Esophagus squamous epithelium (tissue), 5 donors: ENCODE results near the gene DNM1L. TPM values are rescaled to one million over a fixed set of nuclear protein-coding genes. Genes with fewer than 3 reads are reported as not detected.

ENCODE experiments used
- DNase-seq: peaks from one replicate; lab custom pipeline; 2025; lab: John Stamatoyannopoulos, UW
- H3K27ac ChIP-seq, 4 donors: fragments of 200-600 bp; sonication (generic); one replicate each; pipeline ENCODE4 v1.5.1; 2016 to 2019; ENCODE audit warnings: mild to moderate bottlenecking in 1 of 4
- H3K27me3 ChIP-seq, 4 donors: fragments of 200-600 bp; sonication (generic); 1 replicate in 3 of 4; 2 replicates in 1 of 4; pipeline versions ENCODE4 v1.5.1 to v1.6.0; 2017 to 2021; ENCODE audit warnings: antibody characterized with exemption in 1 of 4
- H3K36me3 ChIP-seq, 3 donors: fragments of 200-600 bp; sonication (generic); one replicate each; pipeline ENCODE4 v1.5.1; 2016 to 2019
- H3K4me1 ChIP-seq, 3 donors: fragments of 200-600 bp; sonication (generic); one replicate each; pipeline ENCODE4 v1.5.1; 2017 to 2019
- H3K4me3 ChIP-seq, 4 donors: fragments of 200-600 bp; sonication (generic); 1 replicate in 3 of 4; 2 replicates in 1 of 4; pipeline ENCODE4 v1.5.1; 2016 to 2019; ENCODE audit warnings: mild to moderate bottlenecking in 2 of 4, moderate library complexity in 1 of 4
- H3K9me3 ChIP-seq, 3 donors: fragments of 200-600 bp; sonication (generic); one replicate each; pipeline ENCODE4 v1.5.1; 2016 to 2019
- POLR2A ChIP-seq, 4 donors: fragments of 450-650 bp; IDR thresholded peaks; one replicate each; pipeline ENCODE4 v1.6.1; 2017; ENCODE audit warnings: antibody characterized with exemption in 4 of 4, mild to moderate bottlenecking in 4 of 4, moderate library complexity in 3 of 4
- WGBS, 2 donors: methylation state at CpG; one replicate each; pipeline ENCODE4 v1.1.5; 2018; 5-methylcytosine and 5-hydroxymethylcytosine counted together
- intact Hi-C: fragments of 100-400 bp; cut with DNase I; formaldehyde crosslinking; loops from one replicate; pipeline ENCODE4 v1.15.0; 2022
- total RNA-seq, 4 donors: library from RNA; depleted of rRNA; stranded (reverse); fragments of >200 nt; gene quantifications; one replicate each; pipeline ENCODE4 v1.1.0, GENCODE V29; 2016
- TF ChIP-seq, protein P1 (sequence below), 6 experiments: fragments of 450-650 bp in 4 of 6; fragments of 200-600 bp in 2 of 6; sonication (generic) in 2 of 6; IDR thresholded peaks; one replicate each; pipeline ENCODE4 v1.5.1; 2016 to 2019; ENCODE audit warnings: antibody characterized with exemption in 6 of 6, mild to moderate bottlenecking in 4 of 6, moderate library complexity in 4 of 6
- donor health status: DM: yes; HTN: yes; CAD: no.

The DNM1L gene
- total RNA-seq, 4 donors from 2014 or later = 28.2 to 66.2 (median 48.6) TPM

- TF ChIP-seq, protein P1, sequence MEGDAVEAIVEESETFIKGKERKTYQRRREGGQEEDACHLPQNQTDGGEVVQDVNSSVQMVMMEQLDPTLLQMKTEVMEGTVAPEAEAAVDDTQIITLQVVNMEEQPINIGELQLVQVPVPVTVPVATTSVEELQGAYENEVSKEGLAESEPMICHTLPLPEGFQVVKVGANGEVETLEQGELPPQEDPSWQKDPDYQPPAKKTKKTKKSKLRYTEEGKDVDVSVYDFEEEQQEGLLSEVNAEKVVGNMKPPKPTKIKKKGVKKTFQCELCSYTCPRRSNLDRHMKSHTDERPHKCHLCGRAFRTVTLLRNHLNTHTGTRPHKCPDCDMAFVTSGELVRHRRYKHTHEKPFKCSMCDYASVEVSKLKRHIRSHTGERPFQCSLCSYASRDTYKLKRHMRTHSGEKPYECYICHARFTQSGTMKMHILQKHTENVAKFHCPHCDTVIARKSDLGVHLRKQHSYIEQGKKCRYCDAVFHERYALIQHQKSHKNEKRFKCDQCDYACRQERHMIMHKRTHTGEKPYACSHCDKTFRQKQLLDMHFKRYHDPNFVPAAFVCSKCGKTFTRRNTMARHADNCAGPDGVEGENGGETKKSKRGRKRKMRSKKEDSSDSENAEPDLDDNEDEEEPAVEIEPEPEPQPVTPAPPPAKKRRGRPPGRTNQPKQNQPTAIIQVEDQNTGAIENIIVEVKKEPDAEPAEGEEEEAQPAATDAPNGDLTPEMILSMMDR (IDR thresholded peaks at IDR 0.05) = no peak
- no peak for TF ChIP-seq POLR2A (IDR thresholded peaks at IDR 0.05)
- no peaks in the 10 kb centered on the region for H3K9me3 ChIP-seq
- DNase-seq = no peak
- intact Hi-C loops = no loop called here
- no peaks in the 10 kb centered on the region for H3K36me3 ChIP-seq
- H3K27ac ChIP-seq = no peak overlapping the region
- 41 to 64% methylated on average over 1 of the region's 1 CpG for WGBS, 2 donors
- H3K27me3 ChIP-seq = peaks cover 0 to 3% (median 0%) of the 10 kb centered on the region in 4 donors
- H3K4me3 ChIP-seq = no peak overlapping the region
- H3K4me1 ChIP-seq = no peaks in the 10 kb centered on the region
These were observed 101.0 kb downstream of the DNM1L start for GRCh38 chr12:32780071-32780470.

DNA sequence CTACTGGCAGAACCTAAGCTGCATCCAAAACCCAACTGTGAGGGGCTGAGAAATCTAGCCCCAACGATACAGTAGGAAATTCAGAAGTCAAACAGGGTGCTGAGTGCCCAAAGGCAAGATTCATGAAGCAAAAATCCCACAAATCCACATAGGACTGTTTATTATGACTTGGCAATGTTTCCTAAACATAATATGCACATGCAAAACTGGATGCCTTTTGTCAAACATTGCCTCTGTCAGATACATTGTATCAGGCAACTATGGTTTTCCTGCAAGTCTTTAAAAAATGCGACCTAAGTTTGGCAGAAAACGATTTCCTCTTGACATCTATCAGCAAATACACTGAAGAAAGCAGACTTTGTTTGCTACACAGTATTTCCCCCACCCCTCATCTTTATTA is 103.9 kb downstream of the DNM1L start:
- TF ChIP-seq, protein P1 (IDR thresholded peaks at IDR 0.05) = no peak
- no peak for TF ChIP-seq POLR2A (IDR thresholded peaks at IDR 0.05)
- Histone ChIP-seq H3K27me3 (peaks cover 0 to 3% (median 0%) of the 10 kb centered on the region in 4 donors), H3K27ac (no peak overlapping the region), H3K36me3 (no peaks in the 10 kb centered on the region), H3K4me3 (no peak overlapping the region), H3K9me3 (no peaks in the 10 kb centered on the region), H3K4me1 (no peaks in the 10 kb centered on the region)
- no peak for DNase-seq
- intact Hi-C loops = no loop called here
- 37 to 45% methylated on average over 3 of the region's 3 CpGs for WGBS, 2 donors

DNA sequence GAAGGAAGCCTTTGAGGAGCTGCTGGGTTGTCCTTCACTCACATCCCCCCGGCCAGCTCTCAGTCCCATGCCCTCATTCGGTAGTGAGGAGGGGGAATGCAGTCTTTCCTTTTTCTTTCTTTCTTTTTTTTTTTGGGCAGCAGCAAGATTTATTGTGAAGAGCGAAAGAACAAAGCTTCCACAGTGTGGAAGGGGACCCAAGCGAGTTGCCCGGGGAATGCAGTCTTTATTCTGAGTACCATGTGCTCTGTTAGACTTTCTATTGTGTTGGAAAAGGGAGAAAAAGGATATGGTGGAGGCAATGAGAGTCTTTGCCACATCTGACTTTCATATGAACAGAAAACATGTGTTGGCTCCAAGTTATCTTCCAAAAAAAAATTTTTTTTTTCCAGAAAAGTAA is 106.5 kb downstream of the DNM1L start:
- intact Hi-C loops = no loop called here
- Histone ChIP-seq H3K9me3 (no peaks in the 10 kb centered on the region), H3K27me3 (peaks cover 0 to 3% (median 0%) of the 10 kb centered on the region in 4 donors), H3K4me3 (no peak overlapping the region), H3K36me3 (no peaks in the 10 kb centered on the region), H3K4me1 (no peaks in the 10 kb centered on the region), H3K27ac (no peak overlapping the region)
- 86 to 90% methylated on average over 5 of the region's 5 CpGs for WGBS, 2 donors
- TF ChIP-seq POLR2A (IDR thresholded peaks at IDR 0.05) = no peak
- DNase-seq = no peak

GRCh38 chr12:32788405-32788804 is 109.3 kb downstream of the DNM1L start:
- Histone ChIP-seq H3K4me1 (no peaks in the 10 kb centered on the region), H3K27me3 (peaks cover 0 to 3% (median 0%) of the 10 kb centered on the region in 4 donors), H3K4me3 (no peak overlapping the region), H3K9me3 (no peaks in the 10 kb centered on the region), H3K27ac (no peak overlapping the region), H3K36me3 (no peaks in the 10 kb centered on the region)
- WGBS, 2 donors = 59 to 81% methylated on average over 4 of the region's 4 CpGs
- TF ChIP-seq, protein P1 (IDR thresholded peaks at IDR 0.05) = no peak
- TF ChIP-seq POLR2A (IDR thresholded peaks at IDR 0.05) = no peak
- no peak for DNase-seq
- intact Hi-C loops = no loop called here

GRCh38 chr12:32789446-32789845 is 110.3 kb downstream of the DNM1L start:
- Histone ChIP-seq H3K4me1 (no peaks in the 10 kb centered on the region), H3K27ac (no peak overlapping the region), H3K9me3 (no peaks in the 10 kb centered on the region), H3K4me3 (no peak overlapping the region), H3K27me3 (no peaks in the 10 kb centered on the region), H3K36me3 (no peaks in the 10 kb centered on the region)
- intact Hi-C loops = no loop called here
- TF ChIP-seq POLR2A (IDR thresholded peaks at IDR 0.05) = no peak
- TF ChIP-seq, protein P1 (IDR thresholded peaks at IDR 0.05) = no peak
- DNase-seq = no peak

GRCh38 chr12:32789916-32790315 is 110.8 kb downstream of the DNM1L start:
- Histone ChIP-seq H3K4me3 (no peak overlapping the region), H3K27me3 (no peaks in the 10 kb centered on the region), H3K27ac (no peak overlapping the region), H3K9me3 (no peaks in the 10 kb centered on the region), H3K36me3 (no peaks in the 10 kb centered on the region), H3K4me1 (no peaks in the 10 kb centered on the region)
- intact Hi-C loops = no loop called here
- 36 to 40% methylated on average over 2 of the region's 2 CpGs for WGBS, 2 donors
- TF ChIP-seq, protein P1 (IDR thresholded peaks at IDR 0.05) = no peak
- DNase-seq = no peak
